IMR-90 (cell line): ENCODE data around the gene ACAA2.

ENCODE experiments used
- BHLHE40 ChIP-seq: fragments of 150-350 bp; IDR thresholded peaks from 2 replicates; pipeline ENCODE4 v1.6.1; 2016; ENCODE audit warnings: mild to moderate bottlenecking, low read depth, low read length
- CEBPB ChIP-seq: IDR thresholded peaks from 2 replicates; pipeline ENCODE4 v1.6.1; 2012; ENCODE audit warnings: low read depth, low read length, improper control_type of control experiment
- CHD1 ChIP-seq: IDR thresholded peaks from 2 replicates; pipeline ENCODE4 v1.6.1; 2012; ENCODE audit warnings: low read depth, low read length, improper control_type of control experiment
- CTCF ChIP-seq: conservative IDR thresholded peaks from 2 replicates; pipeline ENCODE4 v1.5.1; 2012; ENCODE audit warnings: mild to moderate bottlenecking, low read depth, low read length, improper control_type of control experiment
- FOS ChIP-seq: fragments of 150-350 bp; IDR thresholded peaks from 2 replicates; pipeline ENCODE4 v1.6.1; 2016; ENCODE audit warnings: low read depth, low read length
- MAFK ChIP-seq: IDR thresholded peaks from 2 replicates; pipeline ENCODE4 v1.6.1; 2012; ENCODE audit warnings: low read depth, low read length, improper control_type of control experiment
- MAZ ChIP-seq: IDR thresholded peaks from 2 replicates; pipeline ENCODE4 v1.6.1; 2012; ENCODE audit warnings: low read depth, mild to moderate bottlenecking, low read length, improper control_type of control experiment, moderate library complexity, borderline replicate concordance
- MXI1 ChIP-seq: IDR thresholded peaks from 2 replicates; pipeline ENCODE4 v1.6.1; 2012; ENCODE audit warnings: low read depth, mild to moderate bottlenecking, low read length, moderate library complexity, borderline replicate concordance
- POLR2A ChIP-seq: IDR thresholded peaks from 2 replicates; pipeline ENCODE4 v1.6.1; 2012; ENCODE audit warnings: mild to moderate bottlenecking, low read depth, low read length
- RAD21 ChIP-seq: IDR thresholded peaks from 2 replicates; pipeline ENCODE4 v1.6.1; 2012; ENCODE audit warnings: low read length, improper control_type of control experiment
- RCOR1 ChIP-seq: IDR thresholded peaks from 2 replicates; pipeline ENCODE4 v1.6.1; 2012; ENCODE audit warnings: mild to moderate bottlenecking, low read length, improper control_type of control experiment; ENCODE audit not compliant: insufficient replicate concordance
- RFX5 ChIP-seq: IDR thresholded peaks from 2 replicates; pipeline ENCODE4 v1.8.0; 2012; ENCODE audit warnings: low read depth, mild to moderate bottlenecking, low read length, moderate library complexity
- SMC3 ChIP-seq: fragments of 150-350 bp; IDR thresholded peaks from 2 replicates; pipeline ENCODE4 v1.6.1; 2016; ENCODE audit warnings: low read depth, mild to moderate bottlenecking, antibody characterized with exemption, low read length, moderate library complexity
- USF2 ChIP-seq: fragments of 150-350 bp; IDR thresholded peaks from 2 replicates; pipeline ENCODE4 v1.6.1; 2017; ENCODE audit warnings: mild to moderate bottlenecking, antibody characterized with exemption, low read length, low read depth

GRCh38 chr18:49834258-49834657 lies 20.9 kb upstream of the ACAA2 start:
- TF ChIP-seq CTCF (no peak), FOS (no peak), BHLHE40 (no peak), POLR2A (no peak), RAD21 (no peak), USF2 (no peak), CHD1 (no peak), SMC3 (no peak), CEBPB (no peak), MXI1 (no peak), RFX5 (no peak), MAZ (no peak), MAFK (no peak), RCOR1 (no peak)
